ENCODE data around the gene EBI3. TPM values are rescaled to one million over a fixed set of nuclear protein-coding genes. Genes with fewer than 3 reads are reported as not detected.
"Not testable (repeated sequence)": the region's sequence is repeated elsewhere in the genome, so short reads cannot be mapped to it uniquely, and the experiment has no call there.

EBI3 gene
- total RNA-seq, 1 donor from 2014 or later, result 28.1 TPM

- intact Hi-C loops (cut with micrococcal nuclease), result loop anchor here (1.0 kb wide), 1 partner anchor 14 kb away; the partner anchor contains the start of gene YJU2
Observed at GRCh38 chr19:4233282-4233853, 4.0 kb downstream of the EBI3 start.

DNA sequence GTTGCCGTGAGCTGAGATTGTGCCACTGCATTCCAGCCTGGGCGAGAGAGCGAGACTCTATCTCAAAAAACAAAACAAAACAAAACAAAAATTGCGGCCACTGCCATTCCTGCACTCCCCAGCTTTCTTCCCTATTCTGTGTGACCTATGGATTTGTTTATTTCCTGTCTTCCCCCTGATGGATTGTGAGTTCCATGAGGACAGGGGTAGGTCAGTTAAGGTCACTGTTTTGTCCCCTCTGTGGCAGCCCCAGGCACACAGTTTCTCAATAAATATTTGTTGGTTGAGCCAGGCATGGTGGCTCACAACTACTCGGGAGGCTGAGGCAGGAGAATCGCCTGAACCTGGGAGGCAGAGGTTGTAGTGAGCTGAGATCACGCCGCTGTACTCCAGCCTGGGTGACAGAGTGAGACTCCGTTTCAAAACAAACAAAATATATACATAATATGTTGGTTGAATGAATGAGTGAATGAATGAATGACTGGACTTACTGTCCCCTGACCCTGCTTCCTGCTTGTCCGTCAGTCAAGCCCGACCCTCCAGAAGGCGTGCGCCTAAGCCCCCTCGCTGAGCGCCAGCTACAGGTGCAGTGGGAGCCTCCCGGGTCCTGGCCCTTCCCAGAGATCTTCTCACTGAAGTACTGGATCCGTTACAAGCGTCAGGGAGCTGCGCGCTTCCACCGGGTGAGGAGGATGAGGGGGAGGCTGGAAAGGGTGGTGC is 5.0 kb downstream of the EBI3 start:
- intact Hi-C loops (cut with micrococcal nuclease), result no loop called here

- intact Hi-C loops (cut with micrococcal nuclease), result no loop called here
Observed at GRCh38 chr19:4234862-4235201, 5.5 kb downstream of the EBI3 start.

DNA sequence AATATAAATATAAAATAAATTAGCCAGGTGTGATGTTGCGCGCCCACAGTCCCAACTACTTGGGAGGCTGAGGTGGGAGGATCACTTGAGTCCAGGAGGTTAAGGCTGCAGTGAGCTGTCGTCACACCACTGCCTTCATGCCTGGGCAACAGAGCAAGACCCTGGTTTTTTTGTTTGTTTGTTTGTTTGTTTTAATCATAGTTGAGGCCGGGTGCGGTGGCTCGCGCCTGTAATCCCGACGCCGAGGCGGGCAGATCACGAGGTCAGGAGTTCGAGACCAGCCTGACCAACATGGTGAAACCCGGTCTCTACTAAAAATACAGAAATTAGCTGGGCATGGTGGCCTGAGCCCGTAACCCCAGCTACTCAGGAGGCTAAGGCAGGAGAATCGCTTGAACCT is 8.2 kb downstream of the EBI3 start:
- intact Hi-C loops (cut with micrococcal nuclease), result not testable (repeated sequence)

- intact Hi-C loops (cut with micrococcal nuclease), result no loop called here
Observed at GRCh38 chr19:4238831-4239230, 9.5 kb downstream of the EBI3 start.

DNA sequence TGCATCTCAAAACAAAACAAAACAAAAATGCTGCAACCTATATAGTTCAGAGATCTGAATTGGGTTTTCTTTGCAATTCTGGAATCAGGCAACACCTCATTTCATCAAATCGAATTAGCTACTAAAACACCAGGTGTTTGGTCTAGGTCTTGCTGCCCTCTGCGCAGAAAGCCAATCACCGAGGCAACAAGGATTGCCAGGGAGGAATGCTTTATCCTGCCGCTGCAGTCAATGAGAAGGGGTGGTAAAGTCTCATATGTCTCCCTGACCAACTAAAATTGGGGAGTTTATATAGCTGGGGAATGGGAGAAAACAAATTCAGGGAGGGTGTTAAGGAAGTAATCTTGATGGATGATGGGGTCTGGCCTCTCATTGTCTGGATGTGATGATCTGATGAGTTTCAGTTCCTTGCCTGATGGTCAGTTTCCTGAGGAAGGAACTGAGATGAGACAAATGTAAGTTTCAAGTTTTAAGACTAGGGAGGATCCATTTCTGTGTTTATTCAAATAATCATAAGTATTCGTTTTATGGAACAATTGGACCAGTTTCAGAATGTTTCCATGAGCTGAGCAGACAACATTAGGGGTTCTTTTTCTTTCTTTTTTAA is 12.6 kb downstream of the EBI3 start:
- intact Hi-C loops (cut with micrococcal nuclease), result no loop called here

GRCh38 chr19:4245938-4246337 is 16.6 kb downstream of the EBI3 start:
- intact Hi-C loops (cut with micrococcal nuclease), result loop anchor here (2.0 to 5.0 kb wide), 4 partner anchors 179 to 1209 kb away; partner anchors contain the start of genes DPP9, MFSD12 and ZBTB7A

GRCh38 chr19:4246767-4247593 is 17.7 kb downstream of the EBI3 start, which contains the start of gene YJU2:
Gene YJU2 (plus strand): TSS chr19:4247080. CDS start chr19:4247147, 67 bp downstream.
- intact Hi-C loops (cut with micrococcal nuclease), result loop anchor here (1.0 to 5.0 kb wide), 19 partner anchors 14 to 1210 kb away; partner anchors contain the start of genes ANKRD24, APBA3, DPP9 and EEF2

DNA sequence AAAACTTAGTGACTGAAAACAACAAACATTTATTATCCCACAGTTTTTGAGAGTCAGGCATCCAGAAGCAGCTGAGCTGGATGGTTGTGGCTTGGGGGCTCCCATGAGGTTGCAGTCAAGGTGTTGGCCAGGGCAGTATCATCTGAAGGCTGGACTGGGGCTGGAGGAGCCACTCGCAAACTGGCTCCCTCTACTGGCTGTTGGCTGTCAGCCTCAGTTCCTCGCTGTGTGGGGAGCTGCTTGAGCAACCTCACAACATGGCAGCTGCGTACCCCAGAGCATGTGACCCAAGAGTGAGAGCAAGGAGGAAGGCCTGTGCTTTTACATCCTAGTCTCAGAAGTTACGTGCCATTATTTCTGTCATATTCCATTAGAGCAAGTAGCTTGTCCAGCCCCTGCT is 27.2 kb downstream of the EBI3 start:
- intact Hi-C loops (cut with micrococcal nuclease), result no loop called here

DNA sequence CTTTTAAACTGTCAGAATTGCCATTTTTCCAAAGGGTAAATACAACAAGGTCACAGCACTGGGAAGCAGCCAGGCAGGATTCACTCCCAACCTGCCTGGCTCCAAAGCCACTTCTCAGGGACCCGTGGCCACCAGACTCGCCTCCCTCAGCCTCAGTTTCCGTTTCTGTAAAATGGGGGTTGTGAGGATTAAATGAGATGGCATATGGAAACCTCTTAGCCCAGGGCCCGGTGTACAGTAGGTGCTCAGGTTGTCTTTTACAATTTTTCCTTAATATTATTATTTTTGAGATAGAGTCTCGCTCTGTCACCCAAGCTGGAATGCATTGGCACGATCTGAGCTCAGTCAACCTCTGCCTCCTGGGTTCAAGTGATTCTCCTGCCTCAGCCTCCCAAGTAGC is 27.7 kb downstream of the EBI3 start:
- intact Hi-C loops (cut with micrococcal nuclease), result no loop called here

GRCh38 chr19:4258181-4258580 is 28.9 kb downstream of the EBI3 start:
- intact Hi-C loops (cut with micrococcal nuclease), result no loop called here

DNA sequence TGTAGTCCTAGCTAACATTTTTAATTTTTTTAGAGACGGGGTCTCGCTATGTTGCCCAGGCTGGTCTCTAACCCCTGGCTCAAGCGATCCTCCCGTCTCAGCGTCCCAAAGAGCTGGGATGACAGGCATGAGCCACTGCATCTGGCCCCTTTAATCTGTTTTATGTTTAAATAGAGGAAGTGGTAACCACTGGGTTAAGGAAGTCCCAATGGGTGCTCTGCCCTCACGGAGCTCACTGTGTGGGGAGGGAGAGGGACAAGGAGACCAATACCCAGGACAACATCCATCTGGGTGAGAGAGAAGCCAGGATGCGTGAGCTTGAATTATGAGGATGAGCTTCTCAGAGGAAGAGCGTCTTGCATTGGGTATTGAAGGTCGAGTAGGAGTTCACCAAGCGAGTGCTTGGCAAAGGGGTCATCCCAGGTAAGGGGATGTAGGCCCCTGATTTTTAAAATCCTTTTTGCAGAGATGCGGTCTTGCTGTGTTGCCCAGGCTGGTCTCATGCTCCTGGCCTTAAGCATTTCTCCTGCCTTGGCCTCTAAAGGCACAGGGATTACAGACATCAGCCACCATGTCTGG is 31.4 kb downstream of the EBI3 start:
- intact Hi-C loops (cut with micrococcal nuclease), result no loop called here

DNA sequence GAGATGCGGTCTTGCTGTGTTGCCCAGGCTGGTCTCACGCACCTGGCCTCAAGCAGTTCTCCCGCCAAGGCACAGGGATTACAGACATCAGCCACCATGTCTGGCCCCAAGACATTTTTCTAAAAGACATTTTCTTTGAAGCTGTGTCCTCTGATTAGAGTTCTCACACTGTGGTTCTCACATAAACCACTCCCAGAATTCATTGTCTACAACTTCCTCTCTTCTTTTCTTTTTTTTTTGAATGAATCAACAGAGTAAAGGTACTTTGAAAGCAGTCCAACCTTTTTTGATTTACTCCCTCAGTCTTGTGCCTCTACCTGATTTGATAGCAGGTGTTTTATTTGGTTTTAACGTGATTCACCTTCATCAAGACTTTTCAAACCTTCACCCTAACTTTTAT is 35.5 kb downstream of the EBI3 start:
- intact Hi-C loops (cut with micrococcal nuclease), result no loop called here

DNA sequence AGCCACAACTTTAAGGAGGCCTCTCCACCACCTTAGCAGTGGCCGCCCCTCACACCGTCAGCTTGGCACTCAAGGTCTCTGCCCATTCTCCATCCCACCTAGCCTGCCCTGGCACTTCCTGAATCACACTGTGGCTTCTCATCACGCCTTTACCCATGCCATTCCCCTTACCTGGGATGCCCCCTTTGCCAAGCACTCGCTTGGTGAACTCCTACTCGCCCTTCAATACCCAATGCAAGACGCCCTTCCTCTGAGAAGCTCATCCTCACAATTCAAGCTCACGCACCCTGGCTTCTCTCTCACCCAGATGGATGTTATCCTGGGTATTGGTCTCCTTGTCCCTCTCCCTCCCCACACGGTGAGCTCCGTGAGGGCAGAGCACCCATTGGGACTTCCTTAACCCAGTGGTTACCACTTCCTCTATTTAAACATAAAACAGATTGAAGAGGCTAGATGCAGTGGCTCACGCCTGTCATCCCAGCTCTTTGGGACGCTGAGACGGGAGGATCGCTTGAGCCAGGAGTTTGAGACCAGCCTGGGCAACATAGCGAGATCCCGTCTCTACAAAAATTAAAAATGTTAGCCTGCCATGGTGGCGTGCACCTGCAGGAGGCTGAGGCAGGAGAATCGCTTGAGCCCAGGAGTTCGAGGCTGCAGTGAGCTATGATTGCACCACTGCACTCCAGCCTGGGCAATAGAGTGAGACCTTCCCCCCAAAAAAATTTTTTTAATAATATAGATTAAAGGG is 37.1 kb downstream of the EBI3 start:
- intact Hi-C loops (cut with micrococcal nuclease), result loop anchor here (2.0 kb wide), 1 partner anchor 204 kb away; no protein-coding TSS in a partner anchor

DNA sequence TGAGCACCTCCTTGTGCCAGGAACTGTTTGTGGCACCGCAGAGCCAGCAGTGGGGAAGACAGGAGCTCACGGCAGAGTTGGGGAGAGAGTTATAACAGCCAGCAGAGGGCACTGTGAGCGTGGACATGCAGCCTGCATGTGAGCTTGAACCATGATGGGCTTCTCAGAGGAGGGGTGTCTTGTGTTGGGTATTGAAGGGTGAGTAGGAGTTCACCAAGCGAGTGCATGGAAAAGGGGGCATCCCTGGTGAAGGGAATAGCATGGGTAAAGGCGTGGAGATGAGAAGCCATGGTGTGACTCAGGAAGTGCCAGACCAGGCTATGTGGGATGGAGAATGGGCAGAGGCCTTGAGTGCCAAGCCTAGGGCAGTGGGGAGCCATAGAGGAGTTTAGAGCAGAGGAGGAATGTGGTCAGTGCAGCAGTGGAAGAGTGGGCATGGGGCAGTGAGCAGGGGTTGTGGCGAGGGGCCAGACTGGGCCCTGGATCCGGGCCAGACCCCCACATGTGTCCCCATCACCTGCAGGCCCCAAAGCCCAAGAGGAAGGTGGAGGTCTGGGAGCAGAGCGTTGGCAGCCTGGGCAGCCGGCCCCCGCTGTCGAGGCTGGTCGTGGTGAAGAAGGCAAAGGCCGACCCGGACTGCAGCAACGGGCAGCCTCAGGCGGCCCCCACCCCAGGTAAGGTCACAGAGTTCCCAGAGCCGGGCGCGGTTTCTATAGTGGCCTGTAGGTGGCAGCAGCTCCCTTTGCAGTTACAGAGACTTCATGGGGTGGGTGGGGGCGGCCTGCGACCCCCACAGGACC is 38.0 kb downstream of the EBI3 start:
- intact Hi-C loops (cut with micrococcal nuclease), result loop anchor here (1.0 to 2.0 kb wide), 5 partner anchors 76 to 258 kb away; partner anchors contain the start of genes MPND and SH3GL1

DNA sequence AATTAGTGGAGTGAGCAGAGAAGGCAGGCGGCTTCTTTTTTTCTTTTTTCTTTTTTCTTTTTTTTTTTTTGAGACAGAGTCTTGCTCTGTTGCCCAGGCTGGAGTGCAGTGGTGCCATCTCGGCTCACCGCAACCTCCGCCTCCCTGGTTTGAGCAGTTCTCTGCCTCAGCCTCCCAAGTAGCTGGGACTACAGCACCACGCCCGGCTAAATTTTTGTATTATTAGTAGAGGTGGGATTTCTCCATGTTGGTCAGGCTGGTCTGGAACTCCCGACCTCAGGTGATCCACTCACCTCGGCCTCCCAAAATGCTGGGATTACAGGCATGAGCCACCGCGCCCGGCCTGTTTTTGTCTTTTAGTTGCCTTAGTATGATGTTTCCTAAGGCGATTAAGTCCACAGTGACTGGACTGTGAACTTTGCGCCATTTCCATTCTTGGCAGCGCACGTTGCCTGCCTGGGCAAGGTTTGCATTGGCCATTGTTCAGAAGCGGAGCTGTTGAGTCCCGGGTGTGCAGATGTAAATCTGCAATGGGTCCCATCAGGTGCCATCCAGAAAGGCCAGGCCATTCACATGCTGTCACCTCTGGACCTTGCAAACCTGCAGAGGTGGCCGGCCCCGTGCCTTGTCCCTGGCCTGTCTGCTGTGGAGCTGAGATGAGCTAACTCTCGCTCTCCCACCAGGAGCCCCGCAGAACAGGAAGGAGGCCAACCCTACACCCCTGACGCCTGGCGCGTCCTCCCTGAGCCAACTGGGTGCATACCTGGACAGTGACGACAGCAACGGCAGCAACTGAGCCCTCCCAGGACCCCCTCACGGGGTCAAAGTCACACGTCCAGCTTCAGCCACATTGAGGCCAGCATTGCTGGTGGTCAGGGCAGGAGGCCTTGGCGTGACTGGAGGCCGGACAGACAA is 38.8 kb downstream of the EBI3 start:
- intact Hi-C loops (cut with micrococcal nuclease), result loop anchor here (1.0 to 2.0 kb wide), 5 partner anchors 75 to 257 kb away; partner anchors contain the start of genes MPND and SH3GL1

DNA sequence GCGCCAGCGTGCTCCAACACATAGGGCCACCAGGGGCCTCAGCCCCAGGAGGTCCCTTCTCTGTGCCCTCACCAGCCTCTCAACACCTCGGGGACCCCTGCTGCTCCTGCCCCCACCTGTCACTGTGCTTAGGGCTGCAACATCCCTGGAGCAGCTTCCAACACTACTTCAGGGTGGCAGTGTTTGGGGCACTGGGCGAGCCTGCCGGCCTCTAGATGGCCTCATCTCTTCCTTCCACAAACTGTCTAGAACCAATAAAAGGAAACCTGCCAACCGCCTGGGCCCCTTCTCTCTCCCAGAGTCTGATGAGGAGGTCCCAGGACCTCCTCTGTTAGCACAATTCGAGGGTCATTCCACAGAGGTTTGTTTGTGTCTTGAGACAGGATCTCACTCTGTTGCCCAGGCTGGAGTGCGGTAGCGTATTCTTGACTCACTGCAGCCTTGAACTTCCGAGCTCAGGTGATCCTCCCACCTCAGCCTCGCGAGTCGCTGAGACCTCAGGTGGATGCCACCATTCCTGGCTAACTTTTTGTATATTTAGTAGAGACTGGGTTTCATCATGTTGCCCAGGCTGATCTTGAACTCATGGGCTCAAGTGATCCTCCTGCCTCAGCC is 39.6 kb downstream of the EBI3 start:
- intact Hi-C loops (cut with micrococcal nuclease), result no loop called here

- intact Hi-C loops (cut with micrococcal nuclease), result no loop called here
Observed at GRCh38 chr19:4272894-4273293, 43.6 kb downstream of the EBI3 start.
